HUES64 (cell line): ENCODE results near the gene SNRPD1.
A peak's percentile ranks its signal among the peaks of the same experiment; 100 is the strongest.

ENCODE experiments used
- H3K27ac ChIP-seq: 2 replicates; pipeline ENCODE4 v1.7.0; 2013; ENCODE audit warnings: low read depth, low read length, inconsistent platforms
- H3K27me3 ChIP-seq: 2 replicates; pipeline ENCODE4 v1.6.1; 2013; ENCODE audit warnings: mild to moderate bottlenecking, low read length; ENCODE audit not compliant: insufficient read depth
- H3K36me3 ChIP-seq: 2 replicates; pipeline ENCODE4 v1.6.1; 2013; ENCODE audit warnings: mild to moderate bottlenecking, low read length; ENCODE audit not compliant: insufficient read depth
- H3K4me1 ChIP-seq: 2 replicates; pipeline ENCODE4 v1.6.1; 2013; ENCODE audit warnings: mild to moderate bottlenecking, low read length, moderate library complexity; ENCODE audit not compliant: insufficient read depth
- H3K4me3 ChIP-seq: 2 replicates; pipeline ENCODE4 v1.5.1; 2013; ENCODE audit warnings: mild to moderate bottlenecking, low read length, moderate library complexity
- H3K9ac ChIP-seq: 2 replicates; pipeline ENCODE4 v1.6.1; 2013; ENCODE audit warnings: mild to moderate bottlenecking, low read depth, low read length
- H3K9me3 ChIP-seq: 2 replicates; pipeline ENCODE4 v1.6.1; 2013; ENCODE audit warnings: low read depth, low read length; ENCODE audit not compliant: insufficient read depth
- WGBS: fragments of 150-250, 120-280 bp; methylation state at CpG from one replicate; pipeline ENCODE4 v1.1.7; 2013; ENCODE audit warnings: missing lambda C conversion rate; 5-methylcytosine and 5-hydroxymethylcytosine counted together

Gene SNRPD1

DNA sequence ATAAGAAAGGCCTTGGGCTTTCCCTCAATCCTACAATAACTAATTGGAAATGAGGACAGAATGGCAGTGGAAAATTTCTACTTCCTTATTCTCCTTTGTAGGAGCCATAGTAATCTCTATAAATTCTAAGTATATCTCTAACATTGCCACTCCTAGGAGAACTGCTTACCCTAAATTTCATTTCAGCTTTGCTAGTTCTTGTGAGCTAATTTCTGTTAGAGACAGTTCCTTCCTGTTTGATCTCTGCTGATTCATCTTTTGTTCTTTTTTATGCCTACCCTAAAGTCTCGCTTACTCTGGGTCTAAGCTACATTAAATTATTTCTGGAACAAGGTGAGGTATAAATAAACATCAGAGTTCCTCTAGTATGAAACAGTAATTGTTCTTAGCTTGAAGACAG, 66.7 kb downstream of the SNRPD1 start:
- 80% methylated on average over 1 of the region's 1 CpG for WGBS
- Histone ChIP-seq H3K4me1 (peaks cover 20% of the 10 kb centered on the region), H3K27ac (no peak overlapping the region), H3K4me3 (no peak overlapping the region), H3K36me3 (no peaks in the 10 kb centered on the region), H3K27me3 (no peaks in the 10 kb centered on the region), H3K9me3 (no peaks in the 10 kb centered on the region), H3K9ac (no peak overlapping the region)

DNA sequence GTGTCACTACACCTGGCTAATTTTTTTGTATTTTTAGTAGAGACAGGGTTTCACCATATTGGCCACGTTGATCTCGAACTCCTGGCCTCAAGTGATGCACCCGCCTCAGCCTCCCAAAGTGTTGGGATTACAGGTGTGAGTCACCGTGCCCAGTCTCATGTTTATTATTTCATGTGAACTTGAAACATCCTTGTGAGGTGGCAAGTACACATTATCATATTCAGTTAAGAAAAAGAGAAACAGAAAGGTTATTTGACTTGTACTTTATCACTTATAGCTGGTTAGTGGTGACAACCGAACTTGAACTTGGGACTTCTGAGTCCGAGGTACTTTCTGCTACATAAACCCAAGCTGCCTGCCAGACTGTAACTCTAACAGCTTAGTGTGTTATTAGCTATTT, 68.0 kb downstream of the SNRPD1 start:
- no peaks in the 10 kb centered on the region for H3K9me3 ChIP-seq
- H3K27ac ChIP-seq, result no peak overlapping the region
- no peak overlapping the region for H3K9ac ChIP-seq
- H3K4me3 ChIP-seq, result no peak overlapping the region
- no peaks in the 10 kb centered on the region for H3K36me3 ChIP-seq
- peaks cover 20% of the 10 kb centered on the region for H3K4me1 ChIP-seq
- 97% methylated on average over 6 of the region's 6 CpGs for WGBS
- H3K27me3 ChIP-seq, result no peaks in the 10 kb centered on the region

DNA sequence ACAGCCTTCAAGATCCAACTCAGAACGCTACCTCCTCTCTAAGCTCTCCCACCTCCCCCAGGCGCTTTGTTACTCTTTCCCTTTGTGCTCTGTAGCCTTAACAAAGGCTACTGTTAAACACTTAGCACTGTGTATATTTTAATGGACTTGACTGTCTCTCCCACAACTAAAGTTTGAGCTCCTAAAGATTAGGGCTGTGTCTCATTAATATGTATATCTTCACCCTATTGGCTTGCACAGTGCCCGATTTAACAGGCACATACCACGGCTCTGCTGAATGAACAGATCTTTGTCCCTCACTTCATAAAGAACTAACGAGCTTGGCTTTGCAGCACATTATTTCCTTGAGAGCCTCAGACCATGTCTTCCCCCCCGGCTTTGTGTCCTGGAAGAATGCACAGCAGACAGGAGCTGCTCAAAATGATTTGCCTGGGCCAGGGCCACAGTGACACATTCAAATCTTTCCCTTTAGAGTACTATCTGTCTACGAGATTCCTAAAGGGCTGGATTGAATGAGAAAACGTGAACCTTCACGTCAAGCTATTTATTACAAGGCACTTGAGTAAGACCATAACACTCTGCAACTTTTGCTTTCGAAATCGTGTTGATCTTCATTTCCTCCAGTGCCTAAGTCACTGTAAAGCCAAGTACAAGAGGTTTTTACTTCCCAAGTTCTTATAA, 70.4 kb downstream of the SNRPD1 start:
- H3K9me3 ChIP-seq, result no peaks in the 10 kb centered on the region
- WGBS, result 70% methylated on average over 11 of the region's 11 CpGs
- H3K36me3 ChIP-seq, result no peaks in the 10 kb centered on the region
- peak overlapping the region; percentile 59; the same call in 1 of the 2 replicates for H3K27ac ChIP-seq
- no peak overlapping the region for H3K9ac ChIP-seq
- no peaks in the 10 kb centered on the region for H3K27me3 ChIP-seq
- H3K4me1 ChIP-seq, result peaks cover 16% of the 10 kb centered on the region
- H3K4me3 ChIP-seq, result no peak overlapping the region
